HG03457 (cell line): ENCODE results near the gene TFAP2E.

ENCODE experiments used
- ATAC-seq: cut with Tn5 transposase; IDR thresholded peaks from one replicate; pipeline ENCODE4 v1.9.1; 2021; ENCODE audit warnings: moderate number of reproducible peaks; ENCODE audit not compliant: unreplicated experiment

The TFAP2E gene

GRCh38 chr1:35573198-35574124 lies at the start of gene TFAP2E:
Gene TFAP2E, plus strand, starts transcription at chr1:35573314. Its CDS starts 264 bp downstream, at chr1:35573578.
- no peak for ATAC-seq

GRCh38 chr1:35524106-35524505 lies 49.0 kb upstream of the TFAP2E start:
- ATAC-seq = no peak

- ATAC-seq = no peak
Observed at GRCh38 chr1:35530168-35530567, 42.9 kb upstream of the TFAP2E start.

DNA sequence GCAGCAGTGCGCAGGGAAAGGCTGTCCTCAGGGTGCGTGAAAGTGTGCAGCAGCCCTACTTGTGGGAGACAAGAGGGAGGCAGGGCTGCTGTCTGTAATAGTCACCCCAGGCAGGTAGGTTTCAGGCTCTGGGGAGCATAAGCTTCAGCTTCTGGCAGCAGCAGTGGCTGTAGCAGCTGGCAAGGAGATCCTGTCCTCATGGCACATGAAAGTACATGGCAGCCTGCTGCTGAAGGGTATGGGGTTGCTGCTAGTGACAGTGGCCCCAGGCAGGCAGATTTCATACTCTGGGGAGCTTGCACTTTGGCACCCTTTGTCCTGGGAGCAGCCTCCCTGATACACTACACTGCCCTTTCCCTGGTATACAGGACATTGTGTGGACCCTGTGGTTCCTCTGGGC lies 42.2 kb upstream of the TFAP2E start:
- ATAC-seq = no peak

DNA sequence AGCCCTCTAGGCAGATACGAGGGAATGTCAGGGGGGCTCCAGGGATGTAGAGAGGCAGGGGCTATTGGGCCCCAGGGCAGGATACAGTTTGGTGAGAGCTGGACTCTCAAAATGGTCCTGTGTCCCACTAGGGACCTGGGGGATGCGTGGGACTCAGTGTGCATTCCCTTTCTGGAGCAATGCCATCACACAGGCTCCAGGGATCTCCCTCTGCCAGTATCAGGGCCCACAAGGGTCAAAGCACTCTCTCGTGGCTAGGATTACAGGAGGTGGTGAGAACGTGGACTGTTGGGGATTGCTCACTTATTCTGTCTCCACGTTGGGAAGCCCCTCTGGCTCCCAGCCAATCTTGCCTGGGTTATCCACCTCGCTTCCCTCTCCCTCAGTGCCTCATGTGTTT lies 41.7 kb upstream of the TFAP2E start:
- ATAC-seq = no peak

GRCh38 chr1:35532497-35533223 lies 40.5 kb upstream of the TFAP2E start:
- no peak for ATAC-seq

DNA sequence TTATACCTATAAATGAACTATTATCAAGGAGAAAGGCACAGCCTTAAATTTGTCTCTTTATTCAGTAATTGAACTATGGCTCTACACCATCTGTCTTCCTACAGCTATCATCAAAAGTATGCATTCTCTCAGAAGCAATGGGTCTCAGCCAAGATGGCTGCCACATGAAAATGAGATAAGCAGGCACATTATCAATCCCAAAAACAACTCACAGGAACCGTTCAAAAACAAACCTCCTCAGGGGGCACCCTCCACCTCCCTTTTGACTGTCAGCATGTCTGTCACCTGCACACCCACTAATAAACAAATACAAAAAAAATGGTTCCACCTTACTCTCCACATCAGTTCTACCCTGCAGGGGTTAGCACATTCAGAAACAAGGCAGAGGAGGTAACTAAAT lies 39.5 kb upstream of the TFAP2E start:
- ATAC-seq = no peak

GRCh38 chr1:35535243-35535642 lies 37.9 kb upstream of the TFAP2E start:
- no peak for ATAC-seq

- ATAC-seq = no peak
Observed at GRCh38 chr1:35536556-35537162, 36.5 kb upstream of the TFAP2E start.

- no peak for ATAC-seq
Observed at GRCh38 chr1:35537806-35538205, 35.3 kb upstream of the TFAP2E start.

DNA sequence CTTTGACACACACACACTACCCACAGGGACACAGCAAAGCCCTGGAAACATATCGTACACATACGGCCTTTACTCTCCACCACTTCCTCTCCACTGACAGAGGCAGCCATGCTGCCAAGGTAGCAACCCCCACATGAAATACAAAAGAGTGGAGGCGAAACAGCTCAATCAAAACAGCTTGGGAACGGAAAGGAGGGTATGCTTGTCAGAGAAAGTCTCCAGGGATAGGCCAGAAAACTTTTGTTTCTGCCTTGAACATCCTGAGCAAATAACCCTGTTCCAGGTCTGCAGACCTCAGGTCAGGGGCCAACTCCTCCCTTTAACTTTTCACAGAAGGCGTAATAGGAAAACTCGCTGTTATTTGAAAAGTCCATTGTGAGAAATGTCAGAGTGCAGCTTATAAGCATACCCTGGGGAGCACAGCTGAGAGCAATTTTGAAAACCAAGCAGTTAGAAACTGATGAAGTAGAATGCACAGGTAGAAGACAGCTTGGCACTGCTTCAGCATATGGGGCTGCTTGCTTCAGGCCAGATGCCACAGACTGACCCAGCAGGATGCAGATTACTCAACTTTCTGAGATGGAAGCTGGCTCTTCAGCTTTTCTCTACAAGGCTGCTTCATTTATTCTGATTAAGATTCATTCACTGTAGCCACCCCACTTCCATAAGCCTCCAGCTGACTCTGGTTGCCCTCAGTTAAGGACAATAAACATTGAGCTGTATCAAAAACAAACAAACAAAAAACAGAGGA lies 33.9 kb upstream of the TFAP2E start:
- ATAC-seq = no peak

GRCh38 chr1:35539824-35540261 lies 33.3 kb upstream of the TFAP2E start:
- ATAC-seq = no peak

- ATAC-seq = no peak
Observed at GRCh38 chr1:35544976-35545375, 28.1 kb upstream of the TFAP2E start.

DNA sequence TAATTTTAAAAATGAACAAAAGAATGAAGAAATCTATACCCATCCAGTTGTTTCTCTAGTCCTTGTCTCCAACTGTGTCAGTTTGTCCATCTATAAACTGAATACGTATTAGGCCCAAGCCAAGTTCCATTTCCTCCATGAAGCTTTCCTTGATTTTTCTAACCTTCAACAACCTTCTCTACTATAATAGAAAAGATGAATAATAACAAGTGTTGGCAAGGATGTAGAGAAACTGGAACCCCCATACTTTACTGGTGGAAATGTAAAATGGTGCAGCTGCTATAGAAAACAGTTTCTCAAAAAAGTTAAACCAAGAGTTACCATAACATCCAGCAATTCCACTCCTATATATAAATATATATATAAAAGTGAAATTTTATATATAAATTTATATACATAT lies 26.5 kb upstream of the TFAP2E start:
- no peak for ATAC-seq

DNA sequence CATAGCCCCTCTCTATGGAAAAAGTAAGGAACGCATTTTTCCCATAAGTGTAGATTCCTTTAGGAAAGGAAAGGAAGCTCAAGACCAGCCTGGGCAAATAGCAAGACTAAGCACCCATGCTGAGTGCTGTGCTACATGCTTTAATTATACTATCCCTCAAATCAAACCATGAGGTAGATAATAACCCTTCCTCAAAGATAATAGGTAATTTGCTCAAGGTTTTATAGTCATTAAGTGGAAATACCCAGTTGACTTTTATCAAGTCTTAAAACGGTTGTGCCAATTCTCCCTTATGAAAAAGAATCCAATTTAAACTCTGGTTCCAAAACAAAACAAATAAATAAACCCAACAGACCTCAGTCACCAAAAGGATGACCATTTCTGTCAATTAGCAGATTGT lies 19.3 kb upstream of the TFAP2E start:
- ATAC-seq = no peak

DNA sequence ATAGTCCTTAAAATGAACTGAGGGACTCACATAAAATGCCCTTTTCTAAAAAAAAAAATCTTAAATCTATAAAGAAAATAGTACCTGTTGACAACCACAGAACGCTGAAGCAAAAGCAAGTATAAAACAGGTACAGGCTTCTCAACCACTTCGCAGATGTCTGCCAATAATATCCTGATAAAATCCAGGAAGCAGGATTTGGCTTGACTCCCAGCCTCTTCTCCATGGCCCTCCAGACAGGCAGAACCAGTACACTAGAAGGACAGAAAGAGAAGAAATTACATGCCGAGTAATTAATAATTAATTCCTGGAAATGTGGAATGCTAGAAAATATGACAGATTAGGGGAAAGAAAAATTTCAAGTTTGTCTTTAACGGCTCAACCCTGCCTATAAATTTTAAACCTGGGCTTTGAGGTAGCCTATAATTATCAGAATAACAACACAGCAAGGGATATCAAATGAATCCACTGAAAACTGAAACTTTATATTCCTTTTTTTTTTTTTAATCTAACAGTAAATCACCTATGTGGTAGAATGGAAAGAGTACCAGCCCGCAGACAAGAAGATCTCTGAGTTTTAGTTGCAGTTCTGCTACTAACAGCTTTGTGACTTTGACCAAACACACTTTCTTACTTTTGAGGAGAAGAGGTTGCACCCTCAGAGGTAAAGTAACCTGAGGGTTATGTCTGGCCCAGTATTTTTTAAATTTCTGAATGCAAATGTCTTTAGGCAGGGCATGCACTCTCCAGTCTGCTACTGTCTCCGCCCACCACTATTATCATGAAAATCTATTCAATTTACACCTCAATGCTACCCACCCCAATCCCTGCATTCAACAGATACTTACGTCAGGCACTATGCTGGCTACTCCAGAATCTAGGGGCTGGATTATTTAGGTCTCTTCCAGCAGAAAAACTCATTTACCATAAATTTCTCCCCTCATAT lies 18.6 kb upstream of the TFAP2E start:
- ATAC-seq = no peak

DNA sequence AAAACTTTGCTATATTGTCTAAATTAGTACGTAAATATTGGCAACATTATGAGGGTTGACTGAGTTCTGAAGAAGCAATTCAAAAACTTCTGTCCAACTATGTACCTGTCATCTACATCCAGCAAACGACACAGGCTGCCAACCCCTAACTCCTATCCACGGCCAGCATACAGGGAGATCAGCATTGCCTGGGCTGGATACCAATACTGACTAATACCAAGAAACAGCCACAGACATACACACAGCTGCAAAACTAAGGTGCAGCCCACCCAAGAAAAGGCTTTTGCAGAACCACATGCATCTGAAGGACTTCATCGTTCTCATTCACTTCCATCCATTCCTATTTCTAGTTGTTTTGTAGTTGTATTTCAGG lies 17.9 kb upstream of the TFAP2E start:
- no peak for ATAC-seq

DNA sequence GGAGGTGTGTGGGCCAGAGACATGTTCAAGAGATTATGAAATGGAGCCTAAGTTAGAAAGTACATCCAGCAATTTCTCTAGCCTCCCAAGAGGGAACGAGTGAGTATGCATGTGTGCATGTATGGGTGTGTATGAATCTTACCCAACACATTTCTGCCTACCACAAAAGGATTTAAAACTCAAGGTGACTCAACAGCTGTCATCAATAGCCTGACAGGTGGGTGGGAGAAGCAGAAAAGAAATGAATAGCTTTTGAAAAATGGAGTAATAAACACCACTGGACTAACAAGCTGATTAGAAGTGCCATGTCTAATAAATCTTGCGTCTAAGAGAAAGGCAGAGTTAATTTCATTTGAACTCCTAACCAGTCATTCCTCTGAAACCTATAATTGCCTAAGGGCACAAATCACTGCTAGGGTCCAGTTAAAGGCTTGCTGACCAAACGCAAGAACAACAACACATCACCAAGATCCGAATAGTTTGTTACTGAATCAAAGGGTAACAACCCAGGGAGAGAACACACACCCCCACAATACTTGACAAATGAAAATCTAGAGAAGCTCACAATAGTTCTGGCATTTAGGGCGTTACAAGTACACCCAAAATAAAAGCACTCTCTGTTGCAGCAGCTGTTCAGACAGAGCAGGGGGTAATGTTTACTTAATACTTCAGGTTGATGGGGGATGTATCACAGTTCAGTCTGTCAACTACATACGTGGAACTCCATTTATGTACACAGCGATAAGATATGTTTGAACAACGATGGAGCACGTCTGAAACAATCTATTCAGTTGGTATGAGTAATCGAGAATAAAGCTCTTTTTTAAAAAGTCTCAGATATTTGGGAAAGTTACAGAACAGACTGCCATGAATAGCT lies 17.3 kb upstream of the TFAP2E start:
- ATAC-seq = no peak
